Psoas muscle (tissue), 8 donors: ENCODE data around the gene BTN3A1. TPM values are rescaled to one million over a fixed set of nuclear protein-coding genes. Genes with fewer than 3 reads are reported as not detected.
"Not testable (repeated sequence)": the region's sequence is repeated elsewhere in the genome, so short reads cannot be mapped to it uniquely, and the experiment has no call there.

Experiments used
- ATAC-seq, 4 donors: fragments of 200-7000 bp; cut with Tn5 transposase; one replicate each; pipeline ENCODE4 v1.9.1; 2020; ENCODE audit warnings: moderate library complexity in 3 of 4, mild to moderate bottlenecking in 2 of 4
- DNase-seq, 2 donors: peaks; one replicate each; pipeline ENCODE4 v3.0.0-alpha.2; 2020
- H3K27ac ChIP-seq: fragments of 200-600 bp; one replicate; pipeline ENCODE4 v1.8.0; 2022
- H3K27me3 ChIP-seq, 3 donors: fragments of 200-600 bp in 1 of 3; one replicate each; pipeline versions ENCODE4 v1.6.1 to v1.8.0; 2013 to 2022; ENCODE audit warnings: low read length in 2 of 3, mild to moderate bottlenecking in 2 of 3, moderate library complexity in 1 of 3; ENCODE audit not compliant: insufficient read depth in 3 of 3
- H3K36me3 ChIP-seq, 2 donors: fragments of 200-600 bp in 1 of 2; one replicate each; pipeline versions ENCODE4 v1.6.1 to v1.8.0; 2013 to 2022; ENCODE audit warnings: low read depth in 1 of 2, mild to moderate bottlenecking in 1 of 2, moderate library complexity in 1 of 2; ENCODE audit not compliant: insufficient read depth in 1 of 2
- H3K4me1 ChIP-seq: fragments of 200-600 bp; one replicate; pipeline ENCODE4 v1.8.0; 2022
- H3K4me3 ChIP-seq: fragments of 200-600 bp; one replicate; pipeline ENCODE4 v1.8.0; 2022; ENCODE audit warnings: mild to moderate bottlenecking
- H3K9me3 ChIP-seq: fragments of 200-600 bp; one replicate; pipeline ENCODE4 v1.8.0; 2022
- CTCF ChIP-seq: fragments of 200-600 bp; IDR thresholded peaks from one replicate; pipeline ENCODE4 v1.8.0; 2022; ENCODE audit warnings: antibody characterized with exemption
- WGBS, 3 donors: extraction: QIAGEN DNeasy Blood & Tissue Kit; methylation state at CpG; one replicate each; pipeline versions ENCODE4 v1.1.6 to v1.1.7; 2013; 5-methylcytosine and 5-hydroxymethylcytosine counted together
- intact Hi-C, 2 donors: fragments of 100-400 bp; cut with DNase I; formaldehyde crosslinking; loops; one replicate each; pipeline versions ENCODE4 v1.11.0 to v1.14.2; 2022
- long read RNA-seq, 2 donors: library from polyadenylated mRNA; unstranded; transcript quantifications; one replicate each; pipeline ENCODE4 v2.0.0, GENCODE V29; 2021
- polyA plus RNA-seq, 3 donors: library from polyadenylated mRNA; stranded (reverse); fragments of 200-250 nt; gene quantifications; one replicate each; pipeline ENCODE4 v1.2.3, GENCODE V29; 2013
- total RNA-seq, 4 donors: library from RNA; stranded (reverse); fragmentation: NEBNext Ultra II Directional in 2 of 4; extraction: Animal tissue kit (Norgen Biotek cat#: 25700) in 2 of 4; gene quantifications; one replicate each; pipeline versions ENCODE4 v1.2.1 to v1.2.4, GENCODE V29; 2021 to 2023
- donor health status: healthy with polysubstance abuse.
- donor health status: DM: no; HTN: no; CAD: no; lungs with moderate emphysema.
- donor health status: Bipolar disorder and iron deficiency.
- donor health status: healthy.
- donor health status: DM: yes; HTN: yes; CAD: no.
- donor health status: DM: no; HTN: no; CAD: no.
- donor health status: DM: no; HTN: no; CAD: no.
- donor health status: DM: yes; HTN: yes; CAD: no.

BTN3A1 gene
- 1 to 10 TPM; 1.8 to 9.3 (median 3.2) TPM for total RNA-seq
- 1 to 10 TPM; 2.4 to 6.2 (median 3.3) TPM for polyA plus RNA-seq
- long read RNA-seq, donor 1, result 0 reads
- long read RNA-seq, donor 2, partial matches to known transcripts, result 2 of 2 reads
- long read RNA-seq, donor 2, other reads (novel, unspliced or antisense), result 0 of 2 reads

- Histone ChIP-seq H3K36me3 (peaks cover 3 to 11% of the 10 kb centered on the region in 2 donors), H3K27ac (peak within 1 kb of the TSS; percentile 85), H3K4me3 (peak within 1 kb of the TSS; percentile 82), H3K27me3 (no peaks in the 10 kb centered on the region), H3K4me1 (peaks cover 7% of the 10 kb centered on the region), H3K9me3 (no peaks in the 10 kb centered on the region)
- TF ChIP-seq CTCF, result no peak
- 1% methylated on average over 9 of the region's 9 CpGs for WGBS, 3 donors
- ATAC-seq, result peak; percentile 91 to 99 (median 93)
- peak; percentile 71 to 78 for DNase-seq
- intact Hi-C loops, result no loop called here
Observed at GRCh38 chr6:26401987-26402658, at the start of gene BTN3A1. Gene BTN3A1 (plus strand): TSS chr6:26402275. CDS start chr6:26405564, 3,289 bp downstream.

GRCh38 chr6:26352315-26352714, 49.8 kb upstream of the BTN3A1 start:
- ATAC-seq, result no peak
- 92 to 94% (median 94%) methylated on average over 7 of the region's 7 CpGs for WGBS, 3 donors
- no peak overlapping the region for H3K27ac ChIP-seq
- intact Hi-C loops, result no loop called here
- no peak for TF ChIP-seq CTCF
- H3K27me3 ChIP-seq, result no peaks in the 10 kb centered on the region
- H3K36me3 ChIP-seq, result no peaks in the 10 kb centered on the region
- H3K9me3 ChIP-seq, result no peaks in the 10 kb centered on the region
- DNase-seq, result no peak
- H3K4me1 ChIP-seq, result no peaks in the 10 kb centered on the region
- no peak overlapping the region for H3K4me3 ChIP-seq

- Histone ChIP-seq H3K27ac (no peak overlapping the region), H3K4me3 (no peak overlapping the region), H3K27me3 (no peaks in the 10 kb centered on the region), H3K9me3 (no peaks in the 10 kb centered on the region), H3K36me3 (no peaks in the 10 kb centered on the region), H3K4me1 (no peaks in the 10 kb centered on the region)
- intact Hi-C loops, result no loop called here
- ATAC-seq, result no peak
- TF ChIP-seq CTCF, result no peak
- no peak for DNase-seq
- WGBS, 3 donors, result 64 to 85% (median 79%) methylated on average over 3 of the region's 3 CpGs
Observed at GRCh38 chr6:26354162-26354561, 47.9 kb upstream of the BTN3A1 start.

GRCh38 chr6:26355366-26355765, 46.7 kb upstream of the BTN3A1 start:
- ATAC-seq (no peak), DNase-seq (no peak)
- TF ChIP-seq CTCF, result no peak
- Histone ChIP-seq H3K4me3 (no peak overlapping the region), H3K9me3 (no peaks in the 10 kb centered on the region), H3K4me1 (no peaks in the 10 kb centered on the region), H3K36me3 (no peaks in the 10 kb centered on the region), H3K27me3 (no peaks in the 10 kb centered on the region), H3K27ac (no peak overlapping the region)
- intact Hi-C loops, result no loop called here

- 94 to 95% (median 94%) methylated on average over 14 of the region's 14 CpGs for WGBS, 3 donors
- H3K4me3 ChIP-seq, ATAC-seq, H3K36me3 ChIP-seq, H3K27me3 ChIP-seq, DNase-seq, intact Hi-C loops, H3K27ac ChIP-seq, H3K9me3 ChIP-seq, H3K4me1 ChIP-seq: not testable (repeated sequence)
Observed at GRCh38 chr6:26357543-26357942, 44.5 kb upstream of the BTN3A1 start.
